Stimulated activated CD8-positive, alpha-beta memory T cell treated with anti-CD3 and anti-CD28 coated beads, Interleukin-15, amount 100 ng/mL, for 1 hour (primary cell): ENCODE results near the gene GBX2.

Experiments used
- DNase-seq: peaks from one replicate; pipeline ENCODE4 v3.0.0-alpha.2; 2020; ENCODE audit warnings: low read depth

The GBX2 gene

DNA sequence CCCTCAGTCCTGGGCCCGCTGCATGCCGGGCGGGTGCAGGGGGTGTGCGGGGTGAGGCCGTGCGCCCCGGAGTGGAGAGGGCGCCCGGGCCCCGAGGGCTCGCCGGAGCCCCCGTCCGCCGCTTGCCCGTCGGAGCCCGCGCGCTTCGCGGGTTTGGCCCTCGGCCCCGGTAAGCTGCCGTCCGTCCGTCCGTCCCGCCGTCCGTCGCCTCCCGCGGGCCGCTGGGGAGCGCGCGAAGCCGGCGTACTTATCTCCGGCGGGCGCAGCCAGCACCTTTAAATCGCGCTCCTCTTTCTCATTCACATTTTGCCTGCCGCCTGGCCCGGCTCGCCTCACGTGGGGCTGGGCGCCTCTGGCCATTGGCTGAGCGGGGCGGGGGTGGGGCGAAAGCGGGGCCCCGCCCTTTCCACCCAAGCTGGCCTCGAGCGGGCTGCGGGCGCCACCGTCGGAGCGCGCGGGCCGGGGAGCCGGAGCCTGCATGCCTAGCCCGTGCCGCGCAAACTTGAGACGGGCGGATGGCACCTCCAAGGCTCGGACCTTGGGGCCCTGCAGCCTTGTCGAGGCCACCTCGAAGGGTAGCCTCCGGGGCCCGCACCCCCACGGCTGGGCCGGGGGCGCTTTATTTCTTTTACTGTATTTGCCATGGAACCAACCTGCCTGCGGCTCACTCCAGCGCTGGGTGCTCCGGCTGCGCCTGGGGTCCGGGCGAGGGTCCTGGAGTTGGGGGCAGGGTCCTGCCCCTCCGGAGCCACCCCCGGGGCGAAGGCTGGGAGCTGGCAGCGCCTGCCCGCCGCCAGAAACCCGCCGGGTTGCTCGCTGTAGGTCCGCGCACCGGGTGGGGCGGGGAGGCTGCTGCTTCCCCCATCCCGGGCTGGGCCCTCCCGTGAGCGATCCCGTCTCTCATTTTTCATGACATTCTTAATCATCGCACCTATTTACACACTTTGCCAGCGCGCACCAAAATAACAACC is at the start of gene GBX2:
TSS of gene GBX2 (minus strand) at position 277 of the 971 bp plus-strand sequence. CDS start 415 bp downstream, outside the sequence.
- DNase-seq = no peak

DNA sequence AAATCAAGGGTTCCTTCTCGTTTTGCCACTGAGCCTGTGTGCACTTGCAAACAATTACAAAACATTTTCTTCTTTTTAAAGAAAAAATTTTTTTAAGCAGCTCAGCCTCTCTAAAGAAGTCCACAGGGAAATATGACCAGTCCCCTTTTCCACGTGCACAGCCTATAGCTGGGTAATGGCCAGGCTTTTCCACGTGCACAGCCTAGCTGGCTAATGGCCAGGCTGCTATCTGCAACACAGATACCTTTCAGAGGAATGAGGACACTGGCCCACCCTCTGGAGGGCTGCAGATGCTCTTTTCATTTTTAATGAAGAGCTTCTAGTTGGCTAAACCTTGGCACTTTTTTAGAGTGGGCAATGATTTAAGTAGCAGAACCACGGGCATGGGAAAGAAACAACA is 49.7 kb upstream of the GBX2 start:
- no peak for DNase-seq

DNA sequence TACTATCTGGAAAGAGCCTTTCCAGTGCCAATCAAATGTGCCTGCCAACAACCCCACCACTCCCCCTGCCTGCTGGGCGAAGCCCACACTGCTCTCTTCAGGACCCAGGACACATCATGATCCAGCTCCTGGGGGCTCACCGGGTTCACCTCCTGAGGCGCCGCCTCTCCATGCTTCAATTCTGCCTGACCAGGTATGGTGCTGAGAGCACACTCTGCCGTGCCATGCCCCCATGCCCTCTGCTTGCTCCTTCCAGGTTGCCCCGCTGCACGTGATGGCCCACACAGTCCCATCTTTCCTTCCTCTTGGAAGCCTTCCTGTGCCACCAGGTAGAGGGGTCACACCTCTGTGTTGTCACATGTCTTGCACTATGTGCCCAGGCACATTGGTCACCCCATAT is 48.5 kb upstream of the GBX2 start:
- no peak for DNase-seq

DNA sequence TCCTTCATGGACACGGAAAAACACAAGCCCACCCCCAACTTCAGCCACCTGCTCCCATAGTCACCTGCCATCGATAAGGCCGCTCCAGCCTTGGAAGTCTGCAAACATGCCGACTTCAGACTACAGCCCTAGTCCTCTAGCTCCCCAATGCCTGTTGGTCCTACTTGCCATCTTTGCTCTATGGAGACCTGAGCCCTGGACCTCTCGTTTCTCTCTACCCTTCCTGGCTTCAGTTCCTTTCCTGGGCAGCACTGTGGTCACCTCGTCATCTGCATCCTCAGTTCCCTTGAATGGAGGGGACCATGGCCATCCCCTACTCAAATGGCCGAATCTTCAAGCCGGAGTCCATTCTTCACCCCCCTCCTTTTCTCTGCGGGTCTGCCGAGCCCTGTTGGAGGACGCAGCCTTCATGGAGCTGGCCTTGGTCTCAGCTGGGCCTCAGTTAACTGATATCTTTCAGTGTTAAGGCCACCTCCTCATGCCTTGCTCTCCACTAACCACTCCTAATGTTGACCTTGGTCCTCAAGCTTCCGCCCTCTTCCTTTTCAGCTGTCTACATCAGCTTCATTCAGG is 47.7 kb upstream of the GBX2 start:
- DNase-seq = no peak

GRCh38 chr2:236215196-236215595 is 47.0 kb upstream of the GBX2 start:
- no peak for DNase-seq

DNA sequence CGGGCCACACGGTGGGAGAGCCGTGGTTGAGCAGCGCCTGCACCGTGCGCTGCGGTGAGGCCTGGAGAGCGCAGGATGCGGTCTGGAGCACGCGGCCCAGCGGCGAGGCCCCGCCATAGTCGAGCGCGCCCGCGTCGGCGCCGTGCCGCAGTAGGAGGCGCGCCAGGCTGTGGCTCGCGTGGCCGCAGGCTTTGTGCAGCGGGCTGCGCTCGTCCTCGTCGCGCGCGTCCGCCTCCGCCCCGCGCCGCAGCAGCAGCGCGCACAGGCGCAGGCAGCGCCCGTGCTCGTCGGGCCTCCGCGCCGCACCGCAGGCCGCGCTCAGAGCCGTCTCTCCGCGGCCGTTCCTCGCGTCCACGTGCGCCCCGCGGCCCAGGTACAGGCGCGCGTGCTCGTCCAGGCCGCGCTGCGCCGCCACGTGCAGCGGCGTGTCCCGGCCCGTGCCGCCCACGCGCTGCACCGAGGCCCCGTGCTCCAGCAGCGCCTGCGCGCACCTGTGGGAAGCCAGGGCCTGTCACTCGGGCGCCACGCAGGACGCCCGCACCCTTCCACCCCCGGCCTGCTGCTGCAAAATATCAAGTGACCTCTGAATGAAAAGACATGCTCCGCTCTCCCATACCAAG is 46.3 kb upstream of the GBX2 start:
- DNase-seq = no peak

GRCh38 chr2:236211296-236211695 is 43.1 kb upstream of the GBX2 start:
- no peak for DNase-seq

- DNase-seq = no peak
Measured at GRCh38 chr2:236210536-236210935, 42.4 kb upstream of the GBX2 start.

DNA sequence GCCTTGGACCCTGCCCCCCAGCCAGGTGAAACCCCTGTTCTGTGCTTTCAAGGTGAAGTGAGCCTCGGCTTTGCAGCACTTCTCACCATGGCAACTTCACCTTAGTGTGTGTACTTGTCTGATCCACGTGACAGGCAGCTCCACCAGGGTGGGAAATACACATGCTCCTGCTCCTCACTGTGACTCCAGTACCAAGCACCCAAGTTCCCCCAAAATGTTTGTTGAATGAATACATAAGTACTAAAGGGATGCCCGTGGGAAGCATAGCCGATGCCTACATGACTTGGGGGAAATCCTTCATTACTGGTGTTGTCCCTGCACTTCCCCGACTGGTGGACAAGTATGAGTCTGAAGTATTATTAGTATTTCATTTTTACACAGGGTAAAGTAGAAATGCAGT is 41.8 kb upstream of the GBX2 start:
- DNase-seq = no peak

DNA sequence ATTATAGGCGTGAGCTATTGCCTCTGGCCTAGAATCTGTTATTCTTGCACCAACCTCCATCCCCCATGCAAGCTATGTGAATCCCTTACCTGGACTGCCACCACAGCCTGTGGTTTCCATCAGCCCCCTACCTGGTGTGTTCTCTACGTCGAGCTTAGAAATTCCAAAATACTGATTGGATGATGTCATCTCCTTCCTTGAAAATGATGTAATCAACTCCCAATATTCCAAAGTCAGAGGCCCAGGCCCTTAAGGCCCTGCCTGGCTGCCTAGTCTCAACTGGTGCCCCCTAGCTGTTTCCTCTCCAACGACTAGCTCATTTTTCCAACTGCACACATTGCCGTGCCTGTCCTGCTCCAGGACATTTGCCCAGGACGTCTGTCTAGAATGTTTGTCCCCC is 41.3 kb upstream of the GBX2 start:
- no peak for DNase-seq

- DNase-seq = no peak
Measured at GRCh38 chr2:236208019-236208926, 40.1 kb upstream of the GBX2 start.

- no peak for DNase-seq
Measured at GRCh38 chr2:236207472-236207871, 39.3 kb upstream of the GBX2 start.

DNA sequence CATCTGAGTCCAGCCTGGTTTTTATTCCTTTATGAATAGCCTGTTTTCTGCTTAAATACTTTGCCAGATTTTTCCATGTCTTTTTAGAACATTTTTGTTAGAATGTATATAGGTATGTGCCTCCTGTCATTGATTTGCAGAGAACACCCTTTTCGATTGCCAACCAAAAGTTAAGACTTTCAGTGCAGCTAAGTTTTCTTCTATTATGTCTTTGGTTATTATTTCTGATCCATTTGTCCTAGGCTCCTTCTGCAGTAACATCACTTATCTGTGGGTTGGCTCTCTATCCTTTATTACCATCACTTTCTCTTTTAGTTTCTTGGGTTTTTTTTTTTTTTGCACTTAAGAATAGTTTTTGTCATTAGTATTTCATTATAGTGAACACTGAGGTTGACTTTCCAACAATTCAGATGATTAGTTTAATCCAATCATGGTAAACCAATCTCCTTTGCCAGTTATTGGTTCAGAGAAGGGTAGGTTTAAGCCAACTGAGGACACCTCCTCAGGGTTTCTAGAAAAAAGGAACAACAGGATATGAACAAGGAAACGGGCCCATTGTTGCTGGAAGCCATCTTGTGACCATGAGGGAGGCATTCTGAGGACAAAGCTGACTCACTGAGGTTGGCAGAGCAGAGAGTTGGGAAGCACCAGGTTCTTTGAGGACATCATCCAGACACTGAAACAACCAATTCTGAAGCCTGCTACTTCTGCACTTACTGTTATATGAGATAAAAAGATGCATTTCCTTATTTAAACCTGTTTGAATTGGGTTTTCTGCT is 37.9 kb upstream of the GBX2 start:
- DNase-seq = no peak

GRCh38 chr2:236204953-236205352 is 36.8 kb upstream of the GBX2 start:
- DNase-seq = no peak

- DNase-seq = no peak
Measured at GRCh38 chr2:236200378-236200777, 32.2 kb upstream of the GBX2 start.

GRCh38 chr2:236196366-236196765 is 28.2 kb upstream of the GBX2 start:
- no peak for DNase-seq

GRCh38 chr2:236195726-236196125 is 27.5 kb upstream of the GBX2 start:
- no peak for DNase-seq

- no peak for DNase-seq
Measured at GRCh38 chr2:236194786-236195185, 26.6 kb upstream of the GBX2 start.

DNA sequence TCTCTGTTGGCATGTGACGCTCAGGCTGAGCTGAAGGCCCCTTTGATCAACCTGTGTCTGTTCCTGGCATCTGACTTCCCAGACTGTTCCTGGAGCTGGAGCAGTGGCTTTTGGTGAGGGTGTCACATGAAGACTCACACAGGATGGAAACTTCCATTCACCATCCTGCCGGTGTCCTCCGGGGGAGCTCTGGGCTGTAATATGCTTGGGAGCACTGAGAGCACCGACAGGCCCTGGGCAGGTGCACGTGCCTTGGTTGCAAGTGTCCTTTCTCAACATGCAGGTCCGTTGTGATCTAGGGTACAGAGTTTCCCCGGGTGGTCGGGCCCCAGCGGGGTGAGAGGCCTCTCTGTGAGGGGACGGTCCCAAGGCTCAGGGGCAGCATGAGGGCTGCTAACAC is 24.8 kb upstream of the GBX2 start:
- no peak for DNase-seq

- no peak for DNase-seq
Measured at GRCh38 chr2:236190674-236191073, 22.5 kb upstream of the GBX2 start.

DNA sequence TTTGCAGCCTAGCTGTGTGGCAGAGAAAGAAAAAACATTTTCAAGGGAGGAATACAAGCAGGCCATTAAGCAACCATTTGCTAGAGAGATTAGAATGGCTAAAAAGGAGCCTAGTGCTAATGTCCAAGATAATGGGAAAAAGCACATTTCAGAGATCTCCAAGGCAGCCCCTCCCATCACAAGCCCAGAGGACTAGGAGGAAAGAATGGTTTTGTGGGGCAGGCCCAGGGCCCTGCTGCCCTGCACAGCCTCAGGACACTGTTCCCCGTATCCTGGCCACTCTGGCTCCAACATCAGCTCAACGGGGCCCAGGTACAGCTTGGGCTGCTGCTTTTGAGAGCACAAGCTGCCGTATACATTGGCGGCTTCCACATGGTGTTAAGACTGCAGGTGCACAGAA is 16.5 kb upstream of the GBX2 start:
- no peak for DNase-seq
